Activated gamma-delta T cell treated with anti-CD3 and anti-CD28 coated beads, Interleukin-2, amount 50 U/mL, for 16 hours (primary cell): Measurements from ENCODE around the gene ARID3C.
A peak's percentile ranks its signal among the peaks of the same experiment; 100 is the strongest.

Experiments
- DNase-seq: peaks from one replicate; pipeline ENCODE4 v3.0.0-alpha.2; 2020; ENCODE audit warnings: low read depth

The ARID3C gene

DNA sequence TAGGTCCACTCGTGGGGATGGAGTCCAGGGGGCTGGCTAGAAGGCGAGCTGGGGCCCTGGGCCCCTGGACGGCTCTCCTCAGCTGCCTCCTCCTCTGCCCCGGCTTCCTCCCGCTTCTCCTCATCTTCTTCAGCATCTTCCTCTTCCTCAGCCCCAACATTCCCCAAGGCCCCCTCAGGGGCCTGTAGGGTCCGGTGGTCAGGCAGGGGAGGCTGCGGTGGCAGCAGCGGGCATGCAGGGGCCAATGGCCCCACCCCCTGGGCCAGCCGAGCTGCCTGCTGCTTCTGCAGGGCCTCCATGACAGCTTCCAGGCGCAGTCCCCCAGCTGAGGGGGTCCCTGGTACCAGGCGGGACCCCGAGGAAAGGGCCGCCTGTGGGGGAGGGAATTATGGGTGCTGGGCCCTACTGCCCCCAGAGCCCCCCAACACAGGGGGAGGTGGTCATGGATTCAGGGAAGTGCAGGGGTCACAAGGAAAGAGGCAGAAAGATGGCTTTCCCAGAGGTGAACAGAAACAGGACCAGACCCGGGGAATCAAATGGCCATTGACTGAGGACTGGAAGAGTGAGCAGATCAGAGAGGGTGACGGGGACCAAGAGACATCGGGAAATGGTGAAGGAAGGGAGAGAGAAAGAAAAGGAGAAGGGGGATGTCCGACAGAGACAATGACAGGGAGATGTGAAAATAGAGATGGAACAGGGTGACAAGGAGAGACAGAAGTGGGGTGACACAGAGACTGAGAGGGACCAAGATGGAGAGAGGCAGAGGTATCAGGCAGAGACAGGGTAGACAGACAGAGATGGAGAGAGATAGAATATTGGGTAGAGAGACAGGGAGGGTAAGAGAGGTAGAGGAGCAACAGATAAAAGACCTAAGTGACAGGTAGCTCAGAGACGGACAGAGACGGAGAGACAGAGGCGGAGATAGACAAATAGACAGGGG, 880 bp downstream of the ARID3C start:
- no peak for DNase-seq

DNA sequence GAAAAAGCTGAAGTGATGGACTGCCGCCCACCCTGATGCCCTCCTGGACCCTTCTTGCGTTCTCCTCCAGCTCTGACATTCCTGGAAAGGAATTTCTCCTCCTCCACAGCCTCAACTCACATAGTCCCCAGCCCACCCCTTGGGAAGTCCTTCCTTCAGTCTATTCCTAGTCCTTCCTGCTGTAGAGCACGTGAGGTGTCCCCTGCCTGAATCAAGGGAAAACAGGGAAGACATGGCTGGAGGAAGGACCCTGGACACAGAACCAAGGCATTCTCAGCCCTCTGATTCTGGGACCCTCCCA, 3.7 kb downstream of the ARID3C start:
- DNase-seq = no peak

DNA sequence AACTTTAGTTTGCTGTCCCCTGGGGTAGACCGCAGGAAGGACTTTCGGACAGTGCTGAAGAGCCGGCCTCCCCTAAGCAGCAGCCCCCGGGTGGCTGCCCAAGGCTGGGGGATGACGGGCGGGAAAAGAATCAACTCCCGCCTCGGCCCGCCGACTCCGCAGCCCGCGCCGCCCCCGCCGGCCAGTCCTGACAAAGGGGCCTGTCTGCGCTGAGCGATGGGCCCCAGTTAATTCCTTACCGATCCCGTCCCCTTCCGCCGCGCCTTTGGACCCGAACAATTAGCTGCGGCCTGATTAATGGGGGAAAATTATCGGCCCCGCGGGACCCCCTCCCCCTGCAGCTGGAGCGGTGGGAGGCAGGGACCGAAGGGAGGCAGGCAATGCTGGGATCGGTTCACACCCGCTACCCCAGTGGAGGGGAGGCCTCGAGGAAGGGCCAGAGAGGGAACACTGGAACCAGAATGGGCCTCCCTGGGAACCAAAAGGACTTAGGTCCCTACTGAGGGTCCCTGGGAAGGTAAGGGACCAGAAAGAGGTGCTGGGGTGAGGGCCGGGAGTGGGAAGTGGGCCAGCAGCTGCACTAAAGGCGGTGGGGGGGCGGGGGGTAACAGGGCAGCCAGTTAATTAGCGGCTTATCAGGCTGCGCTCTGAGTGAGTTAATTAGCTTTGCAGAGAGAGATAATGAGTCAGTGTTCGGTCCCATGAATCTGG, 4.2 kb downstream of the ARID3C start:
- DNase-seq = no peak

DNA sequence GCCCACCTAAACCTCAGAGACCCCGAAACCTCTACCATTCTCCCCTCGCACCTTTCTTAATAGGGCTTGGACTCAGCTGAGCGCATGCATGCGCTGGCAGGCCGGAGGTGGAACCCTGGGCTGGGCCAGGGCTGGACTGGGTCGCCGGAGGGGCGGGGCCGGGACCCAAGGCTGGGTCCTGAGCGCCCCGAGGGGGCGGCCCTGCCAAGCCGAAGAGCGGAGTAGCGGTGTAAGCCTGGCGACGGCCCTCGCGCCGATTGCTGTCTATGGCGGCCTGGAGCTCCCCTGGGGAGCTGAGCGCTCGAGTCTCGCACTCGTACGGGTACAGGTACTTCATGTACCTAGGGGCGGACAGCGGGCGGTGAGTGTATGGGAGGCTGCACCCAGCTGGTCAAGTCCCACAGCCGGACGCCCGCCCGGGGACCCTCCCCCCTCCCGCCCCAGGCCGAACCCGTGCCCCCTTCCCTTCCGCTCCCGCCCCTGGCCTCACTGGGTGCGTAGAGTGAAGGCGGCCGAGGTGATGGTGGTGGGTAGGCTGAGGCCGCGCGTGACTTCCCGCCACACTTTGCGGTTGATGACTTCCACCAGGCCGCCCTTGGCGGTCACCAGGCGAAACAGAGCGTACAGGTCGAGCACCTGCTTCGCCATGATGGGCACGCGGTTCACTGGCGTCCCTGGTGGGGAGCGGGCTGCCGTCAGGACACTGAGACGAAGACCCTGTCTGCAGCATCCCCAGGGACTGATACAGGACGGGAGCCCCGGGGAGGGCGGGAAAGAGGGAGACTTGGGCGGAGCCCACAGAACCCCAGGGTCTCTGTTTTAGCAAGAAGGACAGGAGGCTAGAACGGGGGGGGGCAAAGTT, 5.3 kb downstream of the ARID3C start:
- no peak for DNase-seq

DNA sequence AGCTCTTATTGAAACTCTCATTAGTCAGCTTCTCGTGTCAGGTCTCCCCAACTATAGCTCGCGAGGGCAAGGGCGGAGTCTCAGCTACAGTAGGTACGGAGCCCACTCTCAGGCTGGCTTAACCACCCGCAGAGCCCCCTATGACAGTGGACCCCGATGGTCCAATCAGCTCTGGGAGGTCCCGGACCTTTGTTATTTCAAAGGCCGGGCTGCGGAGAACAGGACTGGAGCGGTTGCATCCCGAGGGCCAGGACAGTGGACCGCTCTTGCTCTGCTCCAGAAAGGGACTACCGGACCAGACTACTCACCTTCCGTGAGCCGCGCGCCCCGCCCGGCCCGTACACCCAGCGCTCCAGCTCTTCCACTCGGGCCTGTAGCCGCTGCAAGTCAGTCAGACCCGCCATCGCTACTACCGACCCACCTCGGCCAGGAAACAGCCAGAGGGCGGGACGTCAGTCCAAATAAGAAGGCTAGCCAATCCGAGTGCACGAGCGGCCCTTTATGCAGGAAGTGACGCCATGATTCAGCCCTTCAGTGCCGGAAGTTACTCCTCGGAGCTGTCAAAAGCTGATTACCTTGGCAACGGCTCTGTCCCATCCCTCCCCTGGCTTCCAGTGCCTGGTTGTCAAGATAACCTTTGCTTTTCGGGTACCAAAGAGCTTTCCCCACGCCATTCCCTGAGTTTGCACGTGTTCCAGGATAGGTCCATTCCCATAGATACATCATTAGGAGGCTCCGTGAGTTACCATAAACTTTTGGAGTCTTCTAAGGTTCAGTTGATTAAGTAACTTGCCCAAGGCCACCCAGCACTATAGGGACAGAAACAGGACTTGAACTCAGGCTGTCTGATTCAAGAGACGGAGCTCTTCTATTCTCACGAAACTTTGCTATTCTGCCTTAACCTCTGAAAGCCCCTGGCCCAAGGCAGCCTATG, 8.5 kb downstream of the ARID3C start, which contains the start of gene DCTN3:
DCTN3 (minus strand) TSS at position 435 of the 934 bp plus-strand sequence; CDS start at position 404, 31 bp downstream.
- DNase-seq = peak; percentile 83

DNA sequence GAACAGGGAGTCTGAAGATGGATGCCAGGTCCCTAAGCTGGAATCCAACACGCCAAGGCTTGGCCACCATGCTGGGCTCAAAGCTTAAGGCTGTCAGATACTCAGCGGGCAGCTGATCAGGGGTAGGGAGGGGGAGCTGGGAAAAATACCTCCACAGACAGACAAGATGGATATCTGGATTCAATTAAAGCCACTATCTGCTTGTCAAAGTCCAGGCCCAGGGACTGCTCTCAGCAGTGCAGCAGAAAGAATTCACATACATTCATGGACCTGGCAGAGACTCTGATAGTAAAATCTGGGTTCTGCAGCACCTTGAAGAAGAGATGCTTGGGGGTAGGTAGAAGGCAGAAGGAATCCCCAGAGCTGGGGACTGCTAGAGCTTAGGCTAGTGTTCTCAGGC, 13.7 kb downstream of the ARID3C start:
- DNase-seq = no peak

DNA sequence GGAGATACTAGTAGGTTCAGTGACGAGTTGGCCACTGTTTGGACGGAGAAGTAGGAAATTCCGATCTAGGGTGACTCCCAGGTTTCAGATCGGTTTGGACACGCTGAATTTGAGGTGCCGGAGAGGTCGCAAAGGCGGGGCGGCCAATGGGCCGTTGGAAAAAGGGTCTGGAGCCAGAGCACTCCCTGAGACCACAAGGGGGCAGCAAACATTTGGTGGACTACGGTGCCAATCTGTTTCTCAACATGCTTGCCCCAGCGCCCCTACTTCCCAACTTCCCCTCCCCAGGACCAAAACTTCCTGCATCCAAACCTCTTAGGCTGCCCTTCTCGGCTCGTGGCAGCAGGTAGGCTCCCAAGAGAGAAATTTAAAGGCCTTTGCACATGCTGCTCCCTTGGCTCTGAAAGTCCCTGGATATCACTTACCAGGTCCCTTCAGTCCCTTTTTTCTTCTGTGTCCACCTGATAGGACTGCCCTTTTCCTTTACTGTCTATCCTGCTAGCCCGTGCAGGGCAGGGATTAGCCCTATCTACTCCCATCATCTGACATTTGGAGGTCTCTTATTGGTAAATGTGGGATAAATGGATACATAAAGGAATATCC, 16.0 kb downstream of the ARID3C start:
- peak; percentile 67 for DNase-seq

DNA sequence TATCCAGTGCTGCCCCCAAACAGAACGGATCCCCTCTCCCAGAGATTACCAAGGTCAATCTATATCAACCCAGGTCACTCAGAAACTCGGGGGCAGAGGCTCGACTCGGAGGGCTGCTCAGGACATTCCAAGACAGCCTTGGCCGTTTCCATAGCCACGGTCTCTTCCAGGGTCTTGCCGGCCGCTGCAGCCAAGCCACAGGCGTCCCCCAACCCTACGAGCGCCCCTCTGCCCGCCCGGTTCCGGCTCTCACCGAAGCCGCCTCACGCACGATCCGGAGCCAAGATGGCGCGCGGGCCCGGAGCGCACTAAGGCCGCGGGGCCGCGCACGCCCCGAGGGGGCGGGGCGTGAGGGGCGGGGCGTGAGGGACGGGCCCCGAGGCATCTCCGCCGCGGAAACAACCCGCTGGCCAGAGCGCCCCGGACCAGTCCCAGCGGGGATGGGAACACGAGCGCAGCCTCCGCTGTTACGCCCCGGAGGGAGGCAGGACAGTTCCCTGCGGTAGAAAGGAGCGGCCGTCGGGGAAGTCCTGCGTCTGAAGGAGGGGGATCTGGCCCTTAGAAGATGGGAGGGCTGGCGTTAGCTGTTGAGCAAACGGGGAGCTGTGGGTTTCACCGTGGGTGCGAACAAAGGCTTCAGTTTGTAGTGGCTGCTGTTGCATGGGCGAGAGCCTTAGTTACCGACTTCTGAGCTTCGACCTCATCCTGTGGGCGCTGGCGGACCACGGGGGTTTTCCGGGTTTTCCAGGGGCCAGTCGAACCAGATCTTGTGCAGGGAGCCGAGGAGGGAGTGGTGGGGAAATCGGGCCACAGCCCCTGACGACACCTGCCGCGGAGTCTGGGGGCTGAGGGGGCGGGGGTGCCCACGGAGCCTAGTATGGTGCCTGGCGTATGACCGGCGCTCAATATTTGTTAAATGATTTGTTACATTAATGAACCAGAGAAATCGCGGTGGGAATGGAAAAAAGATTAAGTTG, 16.8 kb downstream of the ARID3C start, which contains the start of gene RPP25L:
RPP25L (minus strand) TSS at position 287 of the 977 bp plus-strand sequence. CDS start 801 bp downstream, outside the sequence.
- DNase-seq = peak; percentile 68

DNA sequence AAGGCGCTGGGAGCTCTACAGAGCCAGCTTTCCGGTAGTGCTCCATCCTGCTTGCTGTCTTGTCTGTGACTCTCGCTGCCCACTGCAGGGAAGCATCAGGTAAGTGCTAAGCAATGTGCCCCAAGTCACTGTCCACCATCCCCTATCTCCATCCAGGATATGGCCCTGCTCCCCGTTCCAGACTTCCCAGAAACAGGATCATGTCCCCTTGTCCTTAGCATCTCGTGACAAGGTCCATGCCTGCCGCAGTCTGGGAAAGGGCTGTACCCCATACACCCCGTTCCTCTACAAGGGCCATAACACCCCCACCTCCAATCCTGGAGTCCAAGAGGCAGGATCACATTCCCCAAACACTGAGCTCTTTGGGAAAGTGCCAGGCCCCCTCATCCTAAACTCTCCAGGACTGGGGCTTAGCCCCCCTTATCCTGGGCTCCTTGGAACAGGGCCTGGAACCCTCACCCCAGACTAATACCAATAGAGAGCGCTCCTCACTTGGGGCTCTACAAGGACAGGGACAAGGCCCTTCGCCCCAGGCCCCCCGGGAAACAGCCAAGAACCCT, 17.5 kb downstream of the ARID3C start:
- DNase-seq = no peak

DNA sequence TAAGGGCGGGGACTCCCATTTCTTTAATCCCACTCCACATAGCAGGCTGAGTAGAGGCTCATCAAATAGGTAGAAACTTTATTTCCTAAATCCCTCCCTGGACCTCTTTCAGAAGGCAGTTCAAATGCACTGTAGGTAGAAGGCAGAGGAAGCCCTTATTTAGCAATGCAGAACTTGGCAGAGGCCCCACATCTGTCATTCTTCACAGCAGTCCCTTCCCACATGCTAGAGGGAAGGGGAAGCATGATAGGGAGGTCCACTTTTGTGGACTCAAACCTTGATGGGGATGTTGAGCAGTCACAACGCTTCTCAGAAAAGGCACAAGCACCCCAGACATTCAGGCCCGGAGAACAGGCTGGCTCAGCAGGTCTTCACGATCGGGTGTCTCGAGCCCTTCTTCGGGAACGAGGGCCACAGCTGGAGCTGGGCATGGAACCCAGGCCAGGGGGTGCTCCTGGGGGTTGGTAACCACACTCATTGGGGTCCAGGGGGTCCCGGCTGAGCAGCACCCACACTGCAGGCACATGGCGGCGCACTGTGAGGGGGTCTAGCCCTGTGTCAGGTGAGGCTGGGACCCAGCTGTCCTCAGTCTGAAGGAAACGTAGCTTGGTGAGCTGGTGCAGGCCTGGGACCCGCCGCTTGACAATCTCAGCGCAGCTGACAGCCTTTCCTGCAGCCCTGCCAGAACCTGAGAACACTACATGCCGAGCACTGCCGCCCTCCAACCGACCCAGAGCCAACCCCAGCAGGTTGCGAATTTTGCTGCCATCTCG, 18.2 kb downstream of the ARID3C start:
- DNase-seq = no peak

DNA sequence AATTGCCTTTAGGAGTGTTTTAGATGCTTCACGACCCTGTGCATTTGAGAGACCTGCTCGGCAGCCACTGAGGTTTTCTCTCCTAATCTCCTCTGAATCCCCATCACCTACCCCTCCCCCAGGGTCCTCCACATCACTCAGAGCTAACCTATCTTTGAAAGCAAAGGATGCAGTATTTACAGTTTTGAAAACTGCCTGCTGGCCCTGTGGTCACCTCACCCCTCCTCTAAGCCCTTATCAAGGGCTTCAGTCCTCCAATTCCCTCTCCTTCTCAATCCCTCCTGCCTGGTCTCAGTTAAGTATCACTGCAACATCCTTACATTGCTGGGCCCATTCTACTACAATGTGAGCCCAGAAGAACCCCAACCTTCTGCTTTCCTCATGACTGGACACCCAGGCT, 21.5 kb downstream of the ARID3C start:
- DNase-seq = no peak

DNA sequence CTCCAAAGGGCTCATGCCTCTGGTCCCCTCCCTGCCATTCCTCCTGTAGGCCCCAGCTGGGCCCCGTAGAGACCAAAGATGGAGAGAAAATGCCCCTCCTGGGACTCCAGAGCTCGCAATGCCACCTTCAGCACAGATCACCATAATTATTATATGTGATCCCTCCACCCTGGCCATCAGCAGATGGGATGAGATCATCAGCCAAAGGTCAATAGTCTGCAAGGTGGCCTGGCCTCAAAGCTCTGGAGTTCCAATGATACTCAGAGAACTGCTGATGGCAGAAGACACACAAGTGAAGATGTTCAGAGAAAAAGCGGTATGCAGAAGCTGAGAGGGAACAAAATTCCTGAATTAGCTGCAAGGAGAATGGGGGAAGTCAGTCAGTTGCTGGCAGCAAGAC, 22.0 kb downstream of the ARID3C start:
- DNase-seq = no peak

DNA sequence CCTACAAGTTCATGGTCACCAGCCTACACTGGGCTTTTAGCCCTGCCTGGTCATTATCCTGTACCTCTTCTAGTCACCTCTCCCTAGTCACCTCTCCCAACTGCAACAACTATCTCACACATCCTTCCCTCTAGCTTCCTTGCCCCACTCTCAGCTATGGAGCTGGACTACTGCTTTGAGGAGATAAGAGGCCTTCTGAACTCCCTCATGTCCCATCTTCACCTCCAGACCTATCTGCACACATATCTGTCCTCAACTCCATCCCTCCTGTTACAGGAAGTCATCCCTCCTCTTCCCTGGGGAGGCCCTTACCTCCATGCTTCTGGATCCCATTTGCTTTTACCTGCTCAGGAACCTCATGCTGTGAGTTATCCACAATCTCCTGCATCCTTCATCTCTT, 22.7 kb downstream of the ARID3C start:
- DNase-seq = no peak

DNA sequence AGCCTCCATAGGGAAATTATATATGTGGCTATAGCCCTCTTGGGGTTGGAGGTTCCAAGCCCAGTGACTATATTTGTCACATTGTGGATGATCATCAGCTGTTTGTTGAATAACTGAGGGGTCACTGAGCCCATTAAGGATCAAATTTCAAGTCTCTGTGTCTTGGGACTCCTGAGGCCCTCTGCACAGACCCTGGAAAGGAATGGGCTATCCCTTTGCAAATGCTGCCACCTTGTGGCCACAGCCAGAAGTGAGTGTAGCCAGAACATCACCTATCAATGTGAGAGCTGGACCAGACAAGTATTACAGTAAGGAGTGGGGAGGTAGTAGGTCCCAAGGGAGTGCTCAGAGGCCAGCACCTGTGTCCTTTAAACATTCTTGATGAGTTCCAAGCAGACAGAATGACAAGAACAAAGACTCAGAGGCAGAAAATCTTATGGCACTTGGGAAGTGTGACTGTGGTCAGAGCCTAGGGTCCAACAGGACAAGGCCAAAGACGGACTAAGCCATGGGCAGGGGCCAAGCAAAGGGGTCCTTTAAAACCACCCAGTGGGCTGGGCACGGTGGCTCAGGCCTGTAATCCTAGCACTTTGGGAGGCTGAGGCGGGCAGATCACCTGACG, 25.1 kb downstream of the ARID3C start:
- peak; percentile 76 for DNase-seq

DNA sequence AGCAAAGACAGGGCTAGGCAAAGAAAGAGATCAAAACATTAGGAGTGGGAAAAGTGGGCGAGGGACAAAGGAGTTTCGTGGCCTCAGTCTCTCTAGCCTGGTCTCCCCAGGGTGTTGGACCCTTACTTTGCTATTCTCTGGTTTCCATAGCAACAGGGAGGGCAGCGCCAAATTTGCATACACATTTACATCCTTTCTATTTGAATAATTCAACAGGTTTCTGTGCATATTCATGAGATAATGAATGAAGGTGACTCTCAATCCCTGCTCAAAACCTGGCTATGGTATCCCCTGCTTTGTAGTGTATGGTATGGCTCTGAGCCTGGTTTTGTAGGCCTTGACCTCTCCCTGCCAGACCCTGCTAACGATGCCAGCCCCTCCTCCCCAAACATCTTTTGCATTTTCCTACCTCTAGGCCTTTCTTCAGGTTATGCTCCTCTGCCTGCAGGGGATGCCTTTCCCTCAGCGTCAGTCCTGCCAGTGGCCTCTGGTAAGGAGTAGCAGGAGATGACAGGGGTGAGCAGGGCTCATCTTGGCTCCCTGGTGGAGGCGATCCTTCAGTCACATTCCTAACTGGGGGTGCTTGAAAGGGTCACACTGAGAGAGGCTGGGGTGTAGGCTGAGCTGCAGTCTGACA, 26.8 kb downstream of the ARID3C start:
- DNase-seq = no peak

DNA sequence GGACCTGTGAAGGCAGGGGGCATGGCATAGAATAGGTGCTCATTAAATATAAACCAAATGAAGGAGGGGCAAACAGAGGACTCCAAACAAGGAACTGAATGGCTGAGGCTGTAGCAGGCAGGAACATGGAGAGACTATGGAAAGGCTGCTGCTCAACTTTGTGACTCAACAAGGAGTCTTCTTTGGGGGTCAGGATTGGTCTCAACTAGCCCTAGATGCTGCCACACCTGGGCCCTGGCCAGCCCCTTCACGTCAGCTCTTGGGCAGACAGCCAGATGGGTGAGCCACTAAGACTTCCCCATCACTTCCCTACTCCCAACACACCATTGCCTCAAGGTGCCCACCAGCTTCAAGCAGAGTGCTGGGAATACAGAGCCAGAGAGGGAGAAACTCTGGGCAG, 28.0 kb downstream of the ARID3C start:
- DNase-seq = no peak

DNA sequence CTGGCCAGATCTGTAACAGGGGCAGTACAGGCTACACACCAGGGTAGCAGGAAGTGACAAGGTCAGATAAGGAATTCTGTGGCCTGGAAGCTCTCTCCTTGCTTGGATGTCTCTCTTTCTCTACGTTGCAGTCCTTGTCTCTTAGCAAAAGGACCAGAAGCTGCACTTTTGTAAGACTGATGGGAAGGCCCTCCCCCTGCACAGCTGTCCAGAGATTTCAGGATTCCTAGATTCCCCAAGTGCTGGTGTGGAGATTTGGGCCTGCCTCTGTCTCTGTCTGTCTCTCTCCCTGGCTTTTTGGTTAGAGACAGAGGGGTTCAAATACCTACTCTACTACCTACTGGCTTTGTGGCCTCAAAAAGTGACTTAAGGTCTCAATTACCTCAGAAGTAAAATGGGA, 29.3 kb downstream of the ARID3C start:
- no peak for DNase-seq
